ENCODE results near the gene ARVCF. TPM values are rescaled to one million over a fixed set of nuclear protein-coding genes. Genes with fewer than 3 reads are reported as not detected.
A peak's percentile ranks its signal among the peaks of the same experiment; 100 is the strongest.

ARVCF gene
- total and polyA plus RNA-seq, 9 of the 15 experiments (the other 6 are each of a cell fraction or from before 2014, with no cell fraction given): 0.03 to 97.4 (median 15.6) TPM

DNA sequence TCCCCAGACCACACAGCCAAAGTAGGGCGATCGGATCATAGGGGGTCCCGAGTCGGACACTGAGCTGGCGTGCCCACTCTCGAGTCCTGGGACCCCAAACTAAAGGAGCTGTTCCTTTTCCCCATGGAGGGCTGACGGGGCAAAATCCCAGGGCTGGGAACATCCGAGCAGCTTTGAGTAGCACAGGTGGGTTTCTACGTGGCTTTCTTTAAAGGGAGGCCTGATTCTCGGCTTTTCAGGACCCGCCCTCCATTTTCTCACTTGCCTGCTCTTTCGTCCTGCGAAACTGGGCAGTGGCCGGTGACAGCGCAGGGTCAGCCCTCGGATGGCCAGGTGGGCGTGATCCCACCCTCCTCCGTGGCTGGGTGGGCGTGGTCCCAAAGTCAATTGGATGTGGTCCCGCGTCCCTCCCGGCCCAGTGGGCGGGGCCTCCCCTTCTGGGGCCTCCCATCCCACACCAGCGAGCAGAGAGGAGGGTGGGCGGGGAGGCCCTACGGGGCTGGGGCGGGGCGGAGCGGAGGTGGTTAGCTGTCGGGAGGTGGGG lies 57.5 kb downstream of the ARVCF start (continued):
- TF ChIP-seq, protein P1, sequence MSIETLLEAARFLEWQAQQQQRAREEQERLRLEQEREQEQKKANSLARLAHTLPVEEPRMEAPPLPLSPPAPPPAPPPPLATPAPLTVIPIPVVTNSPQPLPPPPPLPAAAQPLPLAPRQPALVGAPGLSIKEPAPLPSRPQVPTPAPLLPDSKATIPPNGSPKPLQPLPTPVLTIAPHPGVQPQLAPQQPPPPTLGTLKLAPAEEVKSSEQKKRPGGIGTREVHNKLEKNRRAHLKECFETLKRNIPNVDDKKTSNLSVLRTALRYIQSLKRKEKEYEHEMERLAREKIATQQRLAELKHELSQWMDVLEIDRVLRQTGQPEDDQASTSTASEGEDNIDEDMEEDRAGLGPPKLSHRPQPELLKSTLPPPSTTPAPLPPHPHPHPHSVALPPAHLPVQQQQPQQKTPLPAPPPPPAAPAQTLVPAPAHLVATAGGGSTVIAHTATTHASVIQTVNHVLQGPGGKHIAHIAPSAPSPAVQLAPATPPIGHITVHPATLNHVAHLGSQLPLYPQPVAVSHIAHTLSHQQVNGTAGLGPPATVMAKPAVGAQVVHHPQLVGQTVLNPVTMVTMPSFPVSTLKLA (conservative IDR thresholded peaks at IDR 0.05): peak in 1 of 2 experiments; percentile 81; a peak in 3 of 4 replicates
- TF ChIP-seq SOX6 (IDR thresholded peaks at IDR 0.05): peak; percentile 55; the same call in 1 of the 2 replicates
- TF ChIP-seq ZNF316 (IDR thresholded peaks at IDR 0.05): peak; percentile 50; the same call in 1 of the 2 replicates
- no peak for TF ChIP-seq JUNB (CRISPR knock-in tag; conservative IDR thresholded peaks at IDR 0.05)
- TF ChIP-seq ZNF384 (IDR thresholded peaks at IDR 0.05; ENCODE audit: low read depth, low read length): peak; percentile 35; the same call in 1 of the 2 replicates
- TF ChIP-seq, protein P2, sequence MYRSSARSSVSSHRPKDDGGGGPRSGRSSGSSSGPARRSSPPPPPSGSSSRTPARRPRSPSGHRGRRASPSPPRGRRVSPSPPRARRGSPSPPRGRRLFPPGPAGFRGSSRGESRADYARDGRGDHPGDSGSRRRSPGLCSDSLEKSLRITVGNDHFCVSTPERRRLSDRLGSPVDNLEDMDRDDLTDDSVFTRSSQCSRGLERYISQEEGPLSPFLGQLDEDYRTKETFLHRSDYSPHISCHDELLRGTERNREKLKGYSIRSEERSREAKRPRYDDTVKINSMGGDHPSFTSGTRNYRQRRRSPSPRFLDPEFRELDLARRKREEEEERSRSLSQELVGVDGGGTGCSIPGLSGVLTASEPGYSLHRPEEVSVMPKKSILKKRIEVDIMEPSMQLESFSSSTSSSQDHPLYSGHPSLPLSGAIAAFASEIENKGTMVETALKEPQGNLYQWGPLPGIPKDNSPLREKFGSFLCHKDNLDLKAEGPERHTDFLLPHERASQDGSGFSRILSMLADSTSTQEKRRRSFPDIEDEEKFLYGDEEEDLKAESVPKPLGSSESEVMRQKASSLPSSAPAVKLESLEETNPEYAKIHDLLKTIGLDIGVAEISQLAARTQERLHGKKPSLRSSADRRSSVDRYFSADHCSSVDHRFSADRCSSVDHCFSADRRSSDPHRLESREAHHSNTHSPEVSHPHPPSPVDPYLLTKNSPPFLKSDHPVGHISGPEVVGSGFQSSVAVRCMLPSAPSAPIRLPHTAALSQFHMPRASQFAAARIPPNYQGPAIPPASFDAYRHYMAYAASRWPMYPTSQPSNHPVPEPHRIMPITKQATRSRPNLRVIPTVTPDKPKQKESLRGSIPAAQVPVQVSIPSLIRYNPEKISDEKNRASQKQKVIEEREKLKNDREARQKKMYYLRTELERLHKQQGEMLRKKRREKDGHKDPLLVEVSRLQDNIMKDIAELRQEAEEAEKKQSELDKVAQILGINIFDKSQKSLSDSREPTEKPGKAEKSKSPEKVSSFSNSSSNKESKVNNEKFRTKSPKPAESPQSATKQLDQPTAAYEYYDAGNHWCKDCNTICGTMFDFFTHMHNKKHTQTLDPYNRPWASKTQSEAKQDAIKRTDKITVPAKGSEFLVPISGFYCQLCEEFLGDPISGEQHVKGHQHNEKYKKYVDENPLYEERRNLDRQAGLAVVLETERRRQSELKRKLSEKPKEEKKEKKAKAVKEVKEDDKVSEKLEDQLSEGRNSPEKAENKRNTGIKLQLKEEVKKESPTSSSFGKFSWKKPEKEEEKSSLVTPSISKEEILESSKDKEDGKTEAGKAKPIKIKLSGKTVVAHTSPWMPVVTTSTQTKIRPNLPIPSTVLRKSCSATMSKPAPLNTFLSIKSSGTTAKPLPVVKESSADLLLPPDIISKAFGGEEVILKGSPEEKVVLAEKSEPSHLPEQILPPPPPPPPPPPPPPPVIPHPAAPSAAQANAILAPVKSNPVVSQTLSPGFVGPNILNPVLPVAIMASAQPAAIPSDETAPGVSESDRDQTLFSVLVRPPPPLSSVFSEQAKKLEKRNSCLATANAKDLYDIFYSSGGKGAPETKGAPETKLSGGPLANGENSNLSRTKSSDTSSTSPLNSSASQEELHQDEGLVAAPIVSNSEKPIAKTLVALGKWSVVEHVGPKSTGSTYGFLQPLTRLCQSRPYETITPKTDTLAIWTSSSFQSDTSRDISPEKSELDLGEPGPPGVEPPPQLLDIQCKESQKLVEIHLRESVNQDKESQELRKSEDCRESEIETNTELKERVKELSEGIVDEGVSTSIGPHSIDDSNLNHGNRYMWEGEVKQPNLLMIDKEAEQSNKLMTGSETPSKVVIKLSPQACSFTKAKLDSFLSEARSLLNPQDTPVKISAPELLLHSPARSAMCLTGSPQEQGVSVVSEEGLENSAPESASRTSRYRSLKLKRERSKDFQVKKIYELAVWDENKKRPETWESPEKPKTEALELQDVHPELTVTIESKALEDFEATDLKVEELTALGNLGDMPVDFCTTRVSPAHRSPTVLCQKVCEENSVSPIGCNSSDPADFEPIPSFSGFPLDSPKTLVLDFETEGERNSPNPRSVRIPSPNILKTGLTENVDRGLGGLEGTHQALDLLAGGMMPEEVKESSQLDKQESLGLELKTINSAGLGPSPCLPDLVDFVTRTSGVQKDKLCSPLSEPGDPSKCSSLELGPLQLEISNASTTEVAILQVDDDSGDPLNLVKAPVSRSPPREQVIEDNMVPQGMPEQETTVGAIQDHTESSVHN (IDR thresholded peaks at IDR 0.05; ENCODE audit: borderline replicate concordance in 1 of 2, low read depth in 1 of 2): no peak
- 0 out of 2 replicates have a peak, but pooled peaks have one; percentile 40 for TF ChIP-seq L3MBTL2 (IDR thresholded peaks at IDR 0.05)
- TF ChIP-seq SMC3 (conservative IDR thresholded peaks at IDR 0.05; ENCODE audit: insufficient read depth, low read depth, low read length): no peak; the same call in none of the 2 replicates
- TF ChIP-seq HMGN3 (IDR thresholded peaks at IDR 0.05; ENCODE audit: borderline replicate concordance, extremely low read depth, insufficient read length, low read depth, low read length): peak; percentile 97
- TF ChIP-seq POLR2H (tag; IDR thresholded peaks at IDR 0.05; ENCODE audit: low read depth): no peak
- TF ChIP-seq RB1 (IDR thresholded peaks at IDR 0.05; ENCODE audit: low read depth): peak; percentile 76; the same call in 1 of the 2 replicates
- TF ChIP-seq CXXC5 (CRISPR knock-in tag; IDR thresholded peaks at IDR 0.05): peak; percentile 41; the same call in 1 of the 2 replicates
- no peak; the same call in 1 of the 2 replicates for TF ChIP-seq RUNX1 (IDR thresholded peaks at IDR 0.05; ENCODE audit: low read depth)
- no peak for TF ChIP-seq ZEB2 (IDR thresholded peaks at IDR 0.05)
- peak; percentile 99 for TF ChIP-seq KLF13 (tag; IDR thresholded peaks at IDR 0.05; ENCODE audit: borderline replicate concordance, low read depth)
- TF ChIP-seq HIVEP1 (CRISPR knock-in tag; IDR thresholded peaks at IDR 0.05): no peak
- TF ChIP-seq HNRNPLL (IDR thresholded peaks at IDR 0.05; ENCODE audit: low read depth, low read length, poor library complexity, severe bottlenecking): peak; percentile 99

Data from K562 (cell line).